ENCODE data around the gene SHOC1.

Gene SHOC1

DNA sequence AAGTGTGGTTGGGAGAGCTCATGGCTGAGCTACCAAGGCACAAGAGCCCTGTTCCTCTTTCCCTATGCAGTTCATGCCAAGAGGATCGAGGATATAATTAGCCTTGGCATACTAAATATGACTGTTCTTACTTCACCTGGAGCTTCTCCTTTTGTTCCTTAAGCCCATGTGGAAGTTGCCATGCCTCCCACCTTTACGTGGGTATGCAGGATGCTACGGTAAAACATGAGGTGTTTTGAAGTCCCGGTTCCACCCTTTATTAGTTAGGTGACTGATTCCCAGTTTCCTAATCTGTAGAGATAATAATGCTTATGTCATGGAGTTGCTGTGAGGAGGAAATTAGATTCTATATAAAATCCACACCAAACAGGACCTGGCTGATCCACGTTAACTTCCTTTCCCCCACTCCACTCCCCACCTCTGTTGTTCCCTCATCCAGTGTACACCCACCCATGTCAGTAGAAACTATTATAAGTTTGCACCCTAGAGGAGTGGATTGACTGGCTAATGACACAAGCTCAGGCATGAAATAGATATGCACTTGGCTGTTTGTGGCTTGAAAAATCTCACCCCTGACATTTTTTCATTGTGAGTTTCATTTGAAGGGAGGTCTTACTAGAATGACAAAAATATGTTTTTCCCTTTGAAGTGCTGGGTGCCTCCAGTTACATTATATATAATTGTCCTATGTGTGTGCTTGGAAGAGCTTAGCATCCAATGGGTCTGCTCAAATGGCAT, 36.8 kb upstream of the SHOC1 start:
- Histone ChIP-seq H3K4me3 (replicated peaks; ENCODE audit: low read depth, low read length) (no peak overlapping the region), H3K27me3 (replicated peaks; ENCODE audit: control insufficient read depth, insufficient read depth, low read length) (no peaks in the 10 kb centered on the region), H3K36me3 (ENCODE audit: control insufficient read depth, insufficient read depth, low read length) (no peaks in the 10 kb centered on the region)
- TF ChIP-seq, protein P1, sequence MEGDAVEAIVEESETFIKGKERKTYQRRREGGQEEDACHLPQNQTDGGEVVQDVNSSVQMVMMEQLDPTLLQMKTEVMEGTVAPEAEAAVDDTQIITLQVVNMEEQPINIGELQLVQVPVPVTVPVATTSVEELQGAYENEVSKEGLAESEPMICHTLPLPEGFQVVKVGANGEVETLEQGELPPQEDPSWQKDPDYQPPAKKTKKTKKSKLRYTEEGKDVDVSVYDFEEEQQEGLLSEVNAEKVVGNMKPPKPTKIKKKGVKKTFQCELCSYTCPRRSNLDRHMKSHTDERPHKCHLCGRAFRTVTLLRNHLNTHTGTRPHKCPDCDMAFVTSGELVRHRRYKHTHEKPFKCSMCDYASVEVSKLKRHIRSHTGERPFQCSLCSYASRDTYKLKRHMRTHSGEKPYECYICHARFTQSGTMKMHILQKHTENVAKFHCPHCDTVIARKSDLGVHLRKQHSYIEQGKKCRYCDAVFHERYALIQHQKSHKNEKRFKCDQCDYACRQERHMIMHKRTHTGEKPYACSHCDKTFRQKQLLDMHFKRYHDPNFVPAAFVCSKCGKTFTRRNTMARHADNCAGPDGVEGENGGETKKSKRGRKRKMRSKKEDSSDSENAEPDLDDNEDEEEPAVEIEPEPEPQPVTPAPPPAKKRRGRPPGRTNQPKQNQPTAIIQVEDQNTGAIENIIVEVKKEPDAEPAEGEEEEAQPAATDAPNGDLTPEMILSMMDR (IDR thresholded peaks at IDR 0.05; ENCODE audit: insufficient read depth, low read length, poor library complexity, severe bottlenecking), result no peak
- DNase-seq (ENCODE audit: extremely low read depth, insufficient read length), result no peak

DNA sequence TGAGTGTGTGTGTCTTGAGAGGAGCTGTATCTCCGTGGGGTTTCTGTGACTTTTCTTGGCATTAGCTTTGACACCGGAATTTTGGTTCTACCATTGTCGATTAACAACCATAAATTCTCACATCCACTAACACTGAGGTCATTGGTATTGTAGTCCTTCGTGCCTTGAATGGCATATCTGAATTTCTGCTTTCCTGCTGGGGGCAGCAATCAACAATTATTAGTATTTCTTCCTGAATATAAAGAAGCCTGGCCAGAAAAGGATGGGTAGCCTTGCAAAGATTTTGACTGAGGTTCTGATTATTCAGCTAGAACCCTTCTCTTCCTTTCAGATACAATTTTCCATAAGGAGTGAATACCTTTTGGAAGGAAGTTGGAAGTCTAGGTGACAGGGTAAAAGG, 33.5 kb upstream of the SHOC1 start:
- Histone ChIP-seq H3K4me3 (replicated peaks; ENCODE audit: low read depth, low read length) (no peak overlapping the region), H3K36me3 (ENCODE audit: control insufficient read depth, insufficient read depth, low read length) (no peaks in the 10 kb centered on the region), H3K27me3 (replicated peaks; ENCODE audit: control insufficient read depth, insufficient read depth, low read length) (no peaks in the 10 kb centered on the region)
- TF ChIP-seq, protein P1 (IDR thresholded peaks at IDR 0.05; ENCODE audit: insufficient read depth, low read length, poor library complexity, severe bottlenecking), result peak; percentile 22
- DNase-seq (ENCODE audit: extremely low read depth, insufficient read length), result no peak

DNA sequence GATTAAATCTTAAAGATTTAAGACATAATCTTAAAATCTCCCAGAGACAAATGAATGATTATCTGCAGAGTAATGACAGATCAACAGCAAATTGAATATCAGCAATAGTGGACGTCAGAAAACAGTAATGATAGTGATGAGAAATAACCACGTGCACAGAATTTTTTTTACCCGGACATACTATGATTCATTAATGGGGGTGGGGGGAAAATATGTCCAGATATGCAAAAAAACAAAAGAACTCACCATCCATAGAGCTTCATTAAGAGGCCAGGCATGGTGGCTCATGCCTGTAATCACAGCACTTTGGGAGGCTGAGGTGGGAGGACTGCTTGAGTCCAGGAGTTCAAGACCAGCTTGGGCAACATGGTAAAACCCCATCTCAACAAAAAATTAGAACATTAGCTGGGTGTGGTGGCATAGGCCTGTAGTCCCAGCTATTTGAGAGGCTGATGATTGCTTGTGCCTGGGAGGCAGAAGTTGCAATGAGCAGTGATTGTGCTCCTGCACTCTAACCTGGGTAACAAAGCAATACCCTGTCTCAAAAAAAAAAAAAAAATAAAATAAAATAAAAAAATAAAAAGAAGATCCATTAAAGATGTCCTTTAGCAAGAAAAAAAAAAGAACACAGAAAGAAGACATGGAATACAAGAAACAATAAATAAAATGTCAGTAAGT, 30.9 kb upstream of the SHOC1 start:
- H3K27me3 ChIP-seq (replicated peaks; ENCODE audit: control insufficient read depth, insufficient read depth, low read length), result no peaks in the 10 kb centered on the region
- DNase-seq (ENCODE audit: extremely low read depth, insufficient read length), result no peak
- H3K36me3 ChIP-seq (ENCODE audit: control insufficient read depth, insufficient read depth, low read length), result no peaks in the 10 kb centered on the region
- no peak overlapping the region for H3K4me3 ChIP-seq (replicated peaks; ENCODE audit: low read depth, low read length)
- TF ChIP-seq, protein P1 (IDR thresholded peaks at IDR 0.05; ENCODE audit: insufficient read depth, low read length, poor library complexity, severe bottlenecking), result no peak

DNA sequence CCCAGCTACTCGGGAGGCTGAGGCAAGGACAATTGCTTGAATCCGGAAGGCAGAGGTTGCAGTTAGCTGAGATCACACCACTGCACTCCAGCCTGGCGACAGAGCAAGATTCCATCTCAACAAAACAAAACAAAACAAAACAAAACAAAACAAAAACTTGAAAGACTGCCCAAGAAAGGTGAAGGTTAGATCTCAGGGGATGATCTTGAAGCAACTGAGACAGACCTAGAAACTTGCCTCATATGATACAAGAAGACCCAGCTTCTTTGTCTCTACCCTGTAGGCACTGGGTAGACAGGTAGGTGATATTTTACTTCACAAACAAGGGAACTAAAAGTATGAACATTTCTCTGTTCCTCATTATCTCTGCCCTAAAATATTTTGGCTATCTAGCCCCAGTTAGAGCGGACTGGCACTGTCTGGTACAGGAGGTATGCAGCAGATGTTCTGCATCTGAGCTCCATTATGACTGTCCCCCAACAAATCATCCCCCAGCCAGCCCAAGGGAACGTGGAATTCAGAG, 26.3 kb upstream of the SHOC1 start:
- no peaks in the 10 kb centered on the region for H3K36me3 ChIP-seq (ENCODE audit: control insufficient read depth, insufficient read depth, low read length)
- no peaks in the 10 kb centered on the region; the same call in 1 of the 2 replicates for H3K27me3 ChIP-seq (replicated peaks; ENCODE audit: control insufficient read depth, insufficient read depth, low read length)
- TF ChIP-seq, protein P1 (IDR thresholded peaks at IDR 0.05; ENCODE audit: insufficient read depth, low read length, poor library complexity, severe bottlenecking), result no peak
- H3K4me3 ChIP-seq (replicated peaks; ENCODE audit: low read depth, low read length), result no peak overlapping the region
- no peak for DNase-seq (ENCODE audit: extremely low read depth, insufficient read length)

DNA sequence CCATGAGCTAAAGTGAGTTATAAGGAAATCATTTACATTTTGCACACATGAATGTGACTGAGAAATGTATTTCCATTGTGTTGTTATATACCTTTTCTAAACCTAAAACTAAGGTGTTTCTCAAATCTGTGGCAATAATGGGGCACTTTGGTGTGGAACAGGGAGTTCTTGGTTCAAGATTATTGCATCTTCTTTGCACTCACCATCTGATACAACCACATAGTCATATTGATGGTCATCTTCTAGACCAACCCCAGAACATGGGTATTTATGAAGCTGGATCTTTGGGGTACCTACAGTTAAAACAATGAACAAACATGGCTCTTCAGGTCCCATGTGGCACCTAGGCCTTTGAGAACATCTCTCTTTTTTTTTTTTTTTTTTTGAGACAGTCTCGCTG, 24.6 kb upstream of the SHOC1 start:
- TF ChIP-seq, protein P1 (IDR thresholded peaks at IDR 0.05; ENCODE audit: insufficient read depth, low read length, poor library complexity, severe bottlenecking), result no peak
- H3K36me3 ChIP-seq (ENCODE audit: control insufficient read depth, insufficient read depth, low read length), result no peaks in the 10 kb centered on the region
- no peak overlapping the region for H3K4me3 ChIP-seq (replicated peaks; ENCODE audit: low read depth, low read length)
- DNase-seq (ENCODE audit: extremely low read depth, insufficient read length), result no peak
- no peaks in the 10 kb centered on the region; the same call in 1 of the 2 replicates for H3K27me3 ChIP-seq (replicated peaks; ENCODE audit: control insufficient read depth, insufficient read depth, low read length)

Data from GM06990 (cell line).